K562 (cell line): ENCODE measurements around the gene MAST4.

ENCODE experiments used
- E2F4 ChIP-seq: sonication (generic); formaldehyde crosslinking; IDR thresholded peaks from 2 replicates; pipeline ENCODE4 v1.8.0; 2022; ENCODE audit warnings: mild to moderate bottlenecking, low read depth, missing genetic modification reagents
- GTF2B ChIP-seq: IDR thresholded peaks from 2 replicates; pipeline ENCODE4 v1.6.1; 2011; ENCODE audit not compliant: insufficient read length; ENCODE audit errors: extremely low read depth
- THRAP3 ChIP-seq: fragments of 450-650 bp; IDR thresholded peaks from 2 replicates; pipeline ENCODE4 v1.6.1; 2016; ENCODE audit warnings: mild to moderate bottlenecking, inconsistent platforms, borderline replicate concordance

- TF ChIP-seq THRAP3 = no peak
- TF ChIP-seq E2F4 (CRISPR knock-in tag) = no peak
- no peak for TF ChIP-seq GTF2B
These were observed 568.8 kb downstream of the MAST4 start for GRCh38 chr5:67164856-67165525.
